Upper lobe of right lung (tissue), 1 donor: ENCODE results near the gene KPNB1. TPM values are rescaled to one million over a fixed set of nuclear protein-coding genes. Genes with fewer than 3 reads are reported as not detected.

ENCODE experiments used
- ATAC-seq: fragments of 200-7000 bp; cut with Tn5 transposase; one replicate; pipeline ENCODE4 v1.9.1; 2020; ENCODE audit warnings: mild to moderate bottlenecking, moderate library complexity
- DNase-seq: peaks from one replicate; pipeline ENCODE4 v3.0.0-alpha.2; 2020
- H3K27ac ChIP-seq: fragments of 200-600 bp; one replicate; pipeline ENCODE4 v1.8.0; 2022
- H3K27me3 ChIP-seq: fragments of 200-600 bp; one replicate; pipeline ENCODE4 v1.8.0; 2022; ENCODE audit warnings: mild to moderate bottlenecking
- H3K36me3 ChIP-seq: fragments of 200-600 bp; one replicate; pipeline ENCODE4 v1.8.0; 2022
- H3K4me1 ChIP-seq: fragments of 200-600 bp; one replicate; pipeline ENCODE4 v1.8.0; 2022
- H3K4me3 ChIP-seq: fragments of 200-600 bp; one replicate; pipeline ENCODE4 v1.8.0; 2022; ENCODE audit warnings: mild to moderate bottlenecking
- H3K9me3 ChIP-seq: fragments of 200-600 bp; one replicate; pipeline ENCODE4 v1.8.0; 2022
- CTCF ChIP-seq: fragments of 200-600 bp; IDR thresholded peaks from one replicate; pipeline ENCODE4 v1.8.0; 2022; ENCODE audit warnings: antibody characterized with exemption
- intact Hi-C: fragments of 100-400 bp; cut with DNase I; formaldehyde crosslinking; loops from one replicate; pipeline ENCODE4 v1.11.0; 2022
- total RNA-seq: library from RNA; stranded (reverse); fragmentation: NEBNext Ultra II Directional; extraction: Animal tissue kit (Norgen Biotek cat#: 25700); gene quantifications from one replicate; pipeline ENCODE4 v1.2.1, GENCODE V29; 2021
- donor health status: DM: no; HTN: yes; CAD: no; lungs with severe emphysema.

The KPNB1 gene
- total RNA-seq, 1 donor from 2014 or later: 196 TPM

- no peaks in the 10 kb centered on the region for H3K9me3 ChIP-seq
- H3K4me3 ChIP-seq: no peak overlapping the region
- no peaks in the 10 kb centered on the region for H3K27me3 ChIP-seq
- ATAC-seq (no peak), DNase-seq (no peak)
- intact Hi-C loops: no loop called here
- H3K4me1 ChIP-seq: peaks cover 6% of the 10 kb centered on the region
- H3K27ac ChIP-seq: no peak overlapping the region
- TF ChIP-seq CTCF: no peak
- peaks cover 25% of the 10 kb centered on the region for H3K36me3 ChIP-seq
Observed at GRCh38 chr17:47687328-47687690, 37.6 kb downstream of the KPNB1 start.

DNA sequence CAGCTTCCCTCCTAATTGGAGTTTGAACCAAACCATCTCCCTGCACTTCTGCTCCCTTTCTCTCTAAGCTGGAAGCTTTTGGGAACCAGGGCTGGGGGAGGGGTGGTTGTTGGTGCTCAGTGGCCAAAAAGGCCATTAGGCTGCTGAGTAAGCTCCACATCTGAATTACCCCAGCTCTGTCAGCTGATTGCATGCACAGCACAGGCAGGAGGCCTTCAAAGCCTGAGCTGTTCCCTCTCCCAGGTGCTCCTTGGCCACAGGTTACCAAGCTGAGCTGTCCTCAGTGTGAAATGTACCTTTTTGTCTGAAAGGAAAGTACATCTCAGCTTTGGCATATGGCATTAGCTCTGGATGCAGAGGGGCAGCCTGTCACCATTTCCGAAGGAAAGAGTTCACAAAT, 38.0 kb downstream of the KPNB1 start:
- Histone ChIP-seq H3K9me3 (no peaks in the 10 kb centered on the region), H3K27ac (no peak overlapping the region), H3K4me1 (peaks cover 10% of the 10 kb centered on the region), H3K4me3 (no peak overlapping the region), H3K27me3 (no peaks in the 10 kb centered on the region), H3K36me3 (peaks cover 20% of the 10 kb centered on the region)
- ATAC-seq (peak; percentile 39), DNase-seq (no peak)
- intact Hi-C loops: no loop called here
- TF ChIP-seq CTCF: no peak

DNA sequence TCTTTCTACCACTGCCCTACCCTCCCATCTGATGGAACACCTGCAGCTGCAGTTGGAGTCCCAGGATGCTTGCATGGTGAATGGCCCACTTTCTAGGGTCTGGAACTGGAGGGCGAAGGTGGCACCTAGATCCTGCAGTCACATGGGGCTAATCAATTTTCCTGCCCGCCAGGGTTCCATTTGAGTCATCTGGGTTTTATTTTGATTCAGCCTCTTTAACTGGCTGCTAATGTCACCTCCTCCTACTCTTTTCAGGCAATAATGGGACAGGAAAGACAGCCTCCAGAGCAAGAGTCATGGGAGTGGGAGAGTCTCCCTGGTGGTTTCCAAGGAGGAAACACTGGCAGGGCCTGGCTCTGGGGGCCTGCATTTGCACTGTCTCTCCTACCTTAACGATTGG, 40.4 kb downstream of the KPNB1 start:
- H3K4me3 ChIP-seq: no peak overlapping the region
- H3K27ac ChIP-seq: no peak overlapping the region
- no peak for DNase-seq
- TF ChIP-seq CTCF: no peak
- no peaks in the 10 kb centered on the region for H3K36me3 ChIP-seq
- ATAC-seq: no peak
- intact Hi-C loops: no loop called here
- H3K9me3 ChIP-seq: no peaks in the 10 kb centered on the region
- no peaks in the 10 kb centered on the region for H3K27me3 ChIP-seq
- peaks cover 18% of the 10 kb centered on the region for H3K4me1 ChIP-seq

DNA sequence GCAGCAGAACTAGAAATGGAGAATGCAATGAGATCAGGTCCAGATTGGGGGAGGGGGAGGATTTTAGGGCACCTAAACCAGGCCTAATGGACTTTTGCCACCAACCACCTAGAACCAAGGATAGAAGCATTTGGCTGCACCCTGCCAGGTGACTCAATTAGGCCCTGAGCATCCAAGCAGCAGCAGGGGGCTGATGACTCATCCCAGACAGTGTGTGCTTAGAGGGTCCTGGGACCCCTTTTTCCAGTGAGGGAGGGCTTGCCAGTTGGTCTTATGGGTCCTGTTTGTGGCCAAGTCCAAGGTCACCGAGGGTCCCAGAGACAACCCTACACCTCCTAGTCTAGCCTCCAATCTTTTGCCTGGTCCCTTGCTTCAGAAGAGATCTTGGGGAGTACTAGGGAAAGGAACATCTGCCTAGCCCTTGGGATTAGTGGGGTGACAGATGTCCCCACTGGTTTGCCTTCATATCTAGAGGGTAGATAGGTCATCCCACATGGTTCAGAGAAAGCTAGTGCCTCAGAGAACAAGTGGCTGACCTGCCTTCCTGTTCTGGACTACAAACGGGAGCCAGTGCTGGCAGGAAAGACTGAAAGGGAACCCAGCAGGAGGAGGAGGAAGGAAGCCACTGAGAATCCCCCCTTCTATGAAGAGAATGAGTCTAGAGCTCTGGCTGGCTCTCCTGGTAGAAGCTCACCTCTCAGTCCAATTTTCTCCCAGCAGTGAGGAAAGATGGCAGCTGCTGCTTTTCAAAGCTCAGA, 42.6 kb downstream of the KPNB1 start:
- H3K27me3 ChIP-seq: no peaks in the 10 kb centered on the region
- no peaks in the 10 kb centered on the region for H3K9me3 ChIP-seq
- ATAC-seq (no peak), DNase-seq (no peak)
- no peaks in the 10 kb centered on the region for H3K36me3 ChIP-seq
- H3K27ac ChIP-seq: no peak overlapping the region
- TF ChIP-seq CTCF: no peak
- H3K4me1 ChIP-seq: peaks cover 20% of the 10 kb centered on the region
- intact Hi-C loops: no loop called here
- no peak overlapping the region for H3K4me3 ChIP-seq

DNA sequence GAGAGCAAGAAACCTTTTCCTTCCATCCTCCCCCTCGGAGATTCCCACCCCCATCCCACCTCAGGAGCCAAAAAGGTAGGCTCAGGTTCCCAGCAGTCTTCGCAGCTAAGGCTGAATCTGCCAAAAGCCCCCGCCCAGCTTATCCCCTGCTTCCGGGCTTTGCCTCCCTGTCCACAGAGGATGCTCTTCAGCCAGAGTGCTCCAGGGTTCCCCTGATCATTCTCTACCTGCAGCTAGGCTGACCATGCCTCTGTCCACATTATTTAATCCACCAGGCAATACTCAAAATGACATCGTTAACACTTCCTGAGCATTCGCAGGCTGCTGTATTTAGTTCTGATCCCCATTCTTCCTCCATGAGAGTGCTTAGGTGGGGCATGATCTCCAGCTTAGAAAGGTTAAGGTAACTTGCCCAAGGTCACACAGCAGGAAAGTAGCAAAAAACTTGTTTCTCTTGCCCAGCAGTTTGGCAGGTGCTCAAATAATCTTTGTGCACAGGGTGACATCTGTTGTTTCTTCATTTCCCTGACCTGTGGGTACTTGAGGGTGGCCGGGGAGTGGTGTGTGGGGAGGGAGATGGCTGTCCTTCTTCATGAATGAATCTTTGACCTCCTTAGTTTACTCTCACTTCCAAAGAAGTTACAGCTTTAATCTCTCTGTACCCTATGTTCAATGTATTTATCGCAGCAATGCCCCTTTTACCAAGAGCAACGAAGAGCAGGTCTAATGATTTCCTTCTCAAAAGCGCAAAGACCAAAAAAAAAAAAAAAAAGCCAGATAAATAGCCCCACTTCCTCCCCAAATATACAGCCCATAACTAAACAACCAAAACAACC, 43.4 kb downstream of the KPNB1 start:
- Histone ChIP-seq H3K4me3 (peak overlapping the region; percentile 70), H3K9me3 (no peaks in the 10 kb centered on the region), H3K27ac (peak overlapping the region; percentile 86), H3K27me3 (no peaks in the 10 kb centered on the region), H3K4me1 (peaks cover 20% of the 10 kb centered on the region), H3K36me3 (no peaks in the 10 kb centered on the region)
- DNase-seq (no peak), ATAC-seq (no peak)
- intact Hi-C loops: no loop called here
- no peak for TF ChIP-seq CTCF
